Measurements from ENCODE around the gene CBFB.

DNA sequence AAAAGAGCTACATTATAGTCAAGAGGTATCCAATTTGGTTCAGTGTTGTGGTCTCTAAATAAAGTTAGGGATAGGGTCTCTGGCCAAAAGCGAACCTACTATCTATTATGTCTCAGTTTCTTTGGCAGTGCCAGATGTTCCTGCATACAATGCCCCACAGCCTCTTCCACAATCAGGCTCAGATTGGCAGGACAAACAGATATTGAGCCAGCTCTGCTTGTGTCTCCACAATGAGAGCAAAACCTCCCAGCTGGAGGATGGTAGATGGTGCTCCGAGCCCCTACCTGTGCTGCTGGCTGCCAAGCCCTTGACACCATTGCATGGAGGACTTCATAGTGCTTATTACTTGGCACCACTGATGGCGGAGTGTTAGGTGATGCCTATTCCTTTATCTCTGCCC is 100.5 kb downstream of the CBFB start:
- TF ChIP-seq CTCF (IDR thresholded peaks at IDR 0.05) (no peak), POLR2A (IDR thresholded peaks at IDR 0.05) (no peak)

Data from adrenal gland (tissue), 5 donors.